Endothelial cell (in vitro differentiated cells): ENCODE data around the gene BCL11A. TPM values are rescaled to one million over a fixed set of nuclear protein-coding genes. Genes with fewer than 3 reads are reported as not detected.

Experiments used
- DNase-seq: peaks from one replicate; pipeline ENCODE4 v3.0.0; 2021; ENCODE audit warnings: low spot score
- H3K27ac Mint-ChIP-seq: one replicate; pipeline ENCODE4 v1.8.0; 2021; ENCODE audit warnings: mixed read lengths, inconsistent platforms; ENCODE audit not compliant: unreplicated experiment
- H3K27me3 Mint-ChIP-seq: one replicate; pipeline ENCODE4 v1.8.0; 2021; ENCODE audit warnings: mild to moderate bottlenecking, moderate library complexity, mixed read lengths, inconsistent platforms; ENCODE audit not compliant: unreplicated experiment
- H3K36me3 Mint-ChIP-seq: one replicate; pipeline ENCODE4 v1.8.0; 2021; ENCODE audit warnings: mild to moderate bottlenecking, low read depth, mixed read lengths, inconsistent platforms; ENCODE audit not compliant: unreplicated experiment
- H3K4me1 Mint-ChIP-seq: one replicate; pipeline ENCODE4 v1.8.0; 2021; ENCODE audit warnings: mild to moderate bottlenecking, mixed read lengths, inconsistent platforms; ENCODE audit not compliant: unreplicated experiment
- H3K4me3 Mint-ChIP-seq: one replicate; pipeline ENCODE4 v1.8.0; 2021; ENCODE audit warnings: mild to moderate bottlenecking, mixed read lengths, inconsistent platforms; ENCODE audit not compliant: unreplicated experiment
- H3K9me3 Mint-ChIP-seq: one replicate; pipeline ENCODE4 v1.8.0; 2021; ENCODE audit warnings: mixed read lengths, inconsistent platforms; ENCODE audit not compliant: unreplicated experiment
- total RNA-seq: library from RNA; stranded (reverse); fragmentation: NEBNext Ultra II Directional; extraction: Animal tissue kit (Norgen Biotek cat#: 25700); gene quantifications from one replicate; pipeline ENCODE4 v1.2.1, GENCODE V29; 2021; ENCODE audit not compliant: unreplicated experiment
- TF ChIP-seq, protein P1 (sequence below): fragments of 200-600 bp; sonication (generic); IDR thresholded peaks from one replicate; pipeline ENCODE4 v1.5.0; 2021; ENCODE audit warnings: antibody characterized with exemption; ENCODE audit not compliant: unreplicated experiment

Gene BCL11A
- total RNA-seq, 1 donor from 2014 or later, result 9.6 TPM

DNA sequence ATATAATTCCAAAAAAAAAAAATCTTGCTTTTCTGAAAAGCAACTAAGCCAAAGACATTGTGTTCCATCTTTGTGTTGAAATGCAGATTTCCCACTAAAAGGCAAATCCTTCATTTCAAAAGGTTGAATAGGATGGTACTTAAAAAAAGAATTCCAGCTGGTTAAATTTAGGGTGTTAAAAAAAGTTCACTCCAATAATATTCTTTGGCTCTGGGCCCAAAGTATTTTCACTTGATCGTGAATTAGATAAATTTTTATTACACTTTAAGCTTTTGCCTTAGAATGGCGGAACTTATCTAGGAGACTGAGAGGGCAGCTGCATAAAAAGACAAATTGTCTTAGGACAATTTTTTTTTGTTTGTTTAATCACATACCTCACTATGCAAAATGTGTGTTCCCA, 79.2 kb downstream of the BCL11A start:
- Mint-ChIP-seq H3K4me3 (no peak overlapping the region), H3K27me3 (peaks cover 3% of the 10 kb centered on the region), H3K4me1 (peaks cover 27% of the 10 kb centered on the region), H3K27ac (no peak overlapping the region), H3K36me3 (no peaks in the 10 kb centered on the region), H3K9me3 (no peaks in the 10 kb centered on the region)
- DNase-seq, result no peak
- TF ChIP-seq, protein P1, sequence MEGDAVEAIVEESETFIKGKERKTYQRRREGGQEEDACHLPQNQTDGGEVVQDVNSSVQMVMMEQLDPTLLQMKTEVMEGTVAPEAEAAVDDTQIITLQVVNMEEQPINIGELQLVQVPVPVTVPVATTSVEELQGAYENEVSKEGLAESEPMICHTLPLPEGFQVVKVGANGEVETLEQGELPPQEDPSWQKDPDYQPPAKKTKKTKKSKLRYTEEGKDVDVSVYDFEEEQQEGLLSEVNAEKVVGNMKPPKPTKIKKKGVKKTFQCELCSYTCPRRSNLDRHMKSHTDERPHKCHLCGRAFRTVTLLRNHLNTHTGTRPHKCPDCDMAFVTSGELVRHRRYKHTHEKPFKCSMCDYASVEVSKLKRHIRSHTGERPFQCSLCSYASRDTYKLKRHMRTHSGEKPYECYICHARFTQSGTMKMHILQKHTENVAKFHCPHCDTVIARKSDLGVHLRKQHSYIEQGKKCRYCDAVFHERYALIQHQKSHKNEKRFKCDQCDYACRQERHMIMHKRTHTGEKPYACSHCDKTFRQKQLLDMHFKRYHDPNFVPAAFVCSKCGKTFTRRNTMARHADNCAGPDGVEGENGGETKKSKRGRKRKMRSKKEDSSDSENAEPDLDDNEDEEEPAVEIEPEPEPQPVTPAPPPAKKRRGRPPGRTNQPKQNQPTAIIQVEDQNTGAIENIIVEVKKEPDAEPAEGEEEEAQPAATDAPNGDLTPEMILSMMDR, result no peak

DNA sequence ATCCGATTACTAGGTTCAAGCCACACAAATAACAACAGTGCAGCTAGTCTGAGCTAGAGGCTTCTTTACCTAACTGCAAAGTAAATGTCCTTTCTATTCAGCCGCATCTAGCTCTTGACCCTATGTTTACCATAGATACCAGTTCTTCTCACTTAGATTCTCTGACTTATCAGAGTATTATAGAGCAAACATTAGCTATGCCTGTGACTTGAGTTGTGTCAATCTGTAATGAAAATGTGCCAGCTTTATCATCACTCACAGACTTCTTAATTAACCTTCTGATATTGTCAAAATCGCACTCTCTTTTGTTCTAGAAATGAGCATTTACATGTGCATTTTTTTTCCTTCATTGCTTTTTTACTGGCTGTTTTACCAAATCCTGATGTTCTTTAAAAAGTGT, 79.9 kb downstream of the BCL11A start:
- H3K27me3 Mint-ChIP-seq, result peaks cover 3% of the 10 kb centered on the region
- no peaks in the 10 kb centered on the region for H3K9me3 Mint-ChIP-seq
- no peaks in the 10 kb centered on the region for H3K36me3 Mint-ChIP-seq
- H3K4me1 Mint-ChIP-seq, result peaks cover 27% of the 10 kb centered on the region
- H3K4me3 Mint-ChIP-seq, result no peak overlapping the region
- TF ChIP-seq, protein P1, result no peak
- no peak overlapping the region for H3K27ac Mint-ChIP-seq
- no peak for DNase-seq

DNA sequence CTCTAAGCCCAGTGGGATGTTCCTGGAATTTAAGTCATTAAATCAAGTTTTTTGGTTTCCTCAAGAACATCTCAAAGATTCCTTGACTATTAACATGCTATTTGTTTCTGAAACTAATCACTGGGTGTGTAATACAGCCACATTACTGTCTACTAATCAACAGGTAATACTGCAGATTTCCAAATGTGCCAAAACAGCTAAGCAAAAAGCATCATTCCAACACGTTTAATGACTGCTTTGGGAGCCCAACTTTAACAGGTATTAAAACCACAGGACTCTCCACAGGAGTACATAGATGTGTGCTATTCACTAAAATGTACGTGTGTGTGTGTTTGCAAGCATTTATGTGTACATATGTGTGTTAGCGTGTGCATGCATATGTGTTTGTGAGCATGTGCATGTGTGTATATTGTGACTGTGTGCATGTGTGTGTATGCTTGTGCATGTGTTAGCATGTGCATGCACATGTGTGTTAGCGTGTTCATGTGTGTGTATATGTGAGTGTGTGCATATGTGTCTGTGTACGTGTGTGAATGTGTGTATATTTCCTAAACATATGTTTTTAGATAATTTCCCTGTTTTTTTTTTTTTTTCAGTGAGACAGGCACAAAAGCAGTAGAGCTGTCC, 80.7 kb downstream of the BCL11A start:
- Mint-ChIP-seq H3K27me3 (peaks cover 3% of the 10 kb centered on the region), H3K4me3 (no peak overlapping the region)
- TF ChIP-seq, protein P1, result no peak

DNA sequence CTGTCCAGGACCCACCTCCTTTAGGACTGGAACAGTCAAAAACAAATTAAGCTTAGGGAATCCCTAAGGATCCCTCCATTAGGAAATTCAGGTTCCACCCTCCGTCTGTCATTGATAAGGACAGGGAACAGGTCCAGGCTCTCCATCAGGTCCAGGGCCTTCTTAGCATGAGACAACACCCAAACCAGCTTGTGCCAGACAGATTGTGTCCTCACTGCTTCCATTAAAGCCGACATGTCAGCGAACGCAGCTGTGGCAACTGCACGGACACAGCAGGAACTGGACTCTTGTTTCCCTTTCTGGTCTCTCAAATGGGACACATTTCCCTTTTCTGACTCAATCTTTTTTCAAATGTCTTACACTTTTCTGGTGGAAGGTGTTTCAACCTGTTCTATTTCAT, 81.4 kb downstream of the BCL11A start:
- Mint-ChIP-seq H3K4me1 (peaks cover 24% of the 10 kb centered on the region), H3K27me3 (peaks cover 3% of the 10 kb centered on the region), H3K4me3 (no peak overlapping the region), H3K9me3 (no peaks in the 10 kb centered on the region), H3K36me3 (no peaks in the 10 kb centered on the region), H3K27ac (no peak overlapping the region)
- TF ChIP-seq, protein P1, result no peak
- DNase-seq, result no peak

More for the DNA sequence above, 80.7 kb downstream of the BCL11A start:
- Mint-ChIP-seq H3K36me3 (no peaks in the 10 kb centered on the region), H3K9me3 (no peaks in the 10 kb centered on the region), H3K27ac (no peak overlapping the region), H3K4me1 (peaks cover 27% of the 10 kb centered on the region)
- DNase-seq, result no peak

DNA sequence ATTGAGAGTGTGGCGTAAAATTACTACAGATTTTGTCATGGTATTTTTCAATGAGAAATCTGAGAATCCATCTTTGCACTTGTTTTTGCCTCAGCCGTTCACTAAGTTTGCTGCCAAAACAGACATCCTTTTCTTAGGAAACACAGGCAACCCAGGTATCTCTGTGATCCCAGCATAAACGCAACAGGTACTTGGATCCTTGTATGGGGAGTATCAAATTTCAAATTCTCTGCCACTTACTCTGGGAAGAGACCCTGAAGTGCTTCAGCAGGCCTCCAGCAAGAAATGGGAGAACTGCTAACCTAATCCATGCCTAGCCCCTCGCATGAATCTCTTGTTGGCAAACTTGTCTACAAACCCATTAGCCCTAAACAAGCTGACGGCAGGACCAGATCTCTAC, 83.1 kb downstream of the BCL11A start:
- TF ChIP-seq, protein P1, result no peak
- H3K4me3 Mint-ChIP-seq, result no peak overlapping the region
- peaks cover 3% of the 10 kb centered on the region for H3K27me3 Mint-ChIP-seq
- H3K36me3 Mint-ChIP-seq, result no peaks in the 10 kb centered on the region
- no peak for DNase-seq
- no peak overlapping the region for H3K27ac Mint-ChIP-seq
- peaks cover 20% of the 10 kb centered on the region for H3K4me1 Mint-ChIP-seq
- H3K9me3 Mint-ChIP-seq, result no peaks in the 10 kb centered on the region
